Astrocyte of the hippocampus (primary cell): ENCODE data around the gene STIM2.

Experiments
- DNase-seq: peaks from one replicate; pipeline ENCODE4 v3.0.0; 2011; ENCODE audit warnings: low read depth, low spot score

STIM2 gene

DNA sequence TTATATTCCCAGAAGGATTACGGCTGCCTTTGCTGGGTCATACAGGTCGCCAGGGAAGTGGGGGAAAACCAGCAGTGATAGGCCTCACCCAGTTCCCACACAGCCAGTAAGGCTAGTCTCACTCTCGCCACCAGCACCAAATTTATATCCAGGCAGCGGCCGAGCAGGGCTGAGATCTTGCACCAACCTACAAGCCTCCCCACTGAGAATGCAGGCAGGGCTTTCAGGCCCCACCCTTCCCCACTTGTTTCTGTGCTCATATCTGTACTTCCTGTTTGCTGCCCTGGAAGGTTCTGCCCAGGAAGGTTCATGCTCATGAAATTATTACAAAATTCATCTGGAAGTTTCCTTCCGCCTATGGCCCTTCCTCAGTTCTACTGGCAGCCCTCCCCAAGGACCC is 179.7 kb downstream of the STIM2 start:
- no peak for DNase-seq

DNA sequence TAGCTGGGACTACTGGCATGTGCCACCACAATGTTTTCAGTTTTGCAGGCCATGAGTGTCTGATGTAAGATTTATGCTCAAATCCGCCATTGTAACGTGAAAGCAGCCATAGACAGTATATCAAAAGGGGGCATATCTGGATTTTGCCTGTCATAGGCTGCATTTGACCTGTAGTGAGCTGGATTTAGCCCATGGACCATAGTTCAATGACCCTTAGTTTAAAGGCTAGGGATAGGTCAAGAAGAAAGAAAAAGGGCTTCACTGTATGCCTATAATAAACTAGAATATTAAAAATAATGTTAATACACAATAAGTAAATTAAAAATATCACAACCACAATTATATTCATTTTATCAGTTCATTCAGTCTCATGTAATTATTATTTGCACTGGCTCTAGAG is 181.8 kb downstream of the STIM2 start:
- no peak for DNase-seq

DNA sequence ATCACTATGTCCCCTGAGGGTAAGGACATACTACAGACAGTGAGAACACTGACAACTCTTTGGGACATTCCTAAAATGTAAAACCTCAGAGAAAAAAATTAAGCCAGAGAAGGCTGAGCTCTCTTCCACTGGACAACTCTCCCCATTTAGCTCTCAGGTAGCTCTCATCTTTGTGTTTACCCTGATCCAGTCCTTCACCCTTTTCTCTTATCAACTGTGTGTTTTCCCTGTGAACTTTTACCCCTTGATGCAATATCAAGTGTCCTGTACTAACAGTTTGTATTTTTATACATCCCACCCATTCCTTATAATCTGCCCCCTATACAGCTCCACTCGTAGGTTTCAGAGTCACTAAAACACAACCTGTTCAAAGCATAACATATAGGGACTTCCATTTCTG is 182.6 kb downstream of the STIM2 start:
- no peak for DNase-seq

DNA sequence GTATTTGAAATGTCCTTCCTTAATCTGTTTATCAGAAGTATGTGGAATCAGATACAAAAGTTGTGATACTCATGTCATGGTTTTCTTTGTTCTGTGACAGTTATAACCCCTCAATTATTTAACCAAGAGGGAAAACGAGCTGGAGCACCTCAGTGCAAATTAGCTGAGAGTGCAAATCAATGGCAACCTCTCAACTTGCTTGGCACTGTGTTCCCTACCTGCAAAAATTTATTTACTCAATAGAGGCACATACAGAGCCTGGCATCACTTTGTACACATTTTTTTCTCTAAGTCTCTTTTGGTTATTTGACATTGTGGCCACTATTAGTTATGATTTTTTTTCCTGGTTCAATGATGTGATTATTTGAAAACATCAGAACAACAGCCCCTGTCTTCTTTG is 186.2 kb downstream of the STIM2 start:
- DNase-seq = no peak

DNA sequence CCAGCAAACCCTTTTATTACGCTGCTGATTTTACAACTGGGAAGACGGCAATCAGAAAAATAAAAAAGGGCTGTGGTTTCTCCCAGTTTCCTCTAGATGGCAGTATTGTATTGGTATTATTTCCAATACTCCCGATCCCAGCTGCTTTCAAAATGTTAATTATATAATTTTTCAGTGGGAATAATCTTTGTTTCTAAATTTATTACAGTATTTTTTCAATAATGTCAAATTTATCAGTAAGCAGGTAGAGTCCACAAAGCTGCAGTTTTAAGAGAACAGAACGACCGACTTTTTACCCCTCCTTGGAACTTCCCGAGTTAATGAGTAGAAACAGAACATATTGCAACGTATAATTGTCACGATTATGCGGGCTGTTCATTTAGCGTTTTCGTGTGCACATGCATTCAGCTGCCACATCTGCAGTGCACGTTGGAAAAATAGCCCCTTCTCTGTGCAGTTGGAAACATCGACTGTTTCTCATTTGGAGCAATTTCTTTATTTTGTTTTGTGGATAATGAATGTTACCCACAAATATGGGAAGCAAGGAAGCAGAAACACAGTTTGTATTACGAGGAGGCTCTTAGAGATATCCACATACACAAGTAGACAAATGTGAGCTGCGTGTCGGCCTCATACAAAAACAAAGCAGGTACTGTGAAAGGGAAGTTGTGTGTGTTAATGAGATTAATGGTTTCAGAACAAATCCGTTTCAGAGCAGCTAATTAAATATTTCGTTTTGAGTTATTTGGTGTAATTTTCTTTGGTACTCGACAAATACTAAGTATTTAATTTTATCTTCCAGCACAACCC is 188.0 kb downstream of the STIM2 start:
- peak; percentile 41 for DNase-seq

DNA sequence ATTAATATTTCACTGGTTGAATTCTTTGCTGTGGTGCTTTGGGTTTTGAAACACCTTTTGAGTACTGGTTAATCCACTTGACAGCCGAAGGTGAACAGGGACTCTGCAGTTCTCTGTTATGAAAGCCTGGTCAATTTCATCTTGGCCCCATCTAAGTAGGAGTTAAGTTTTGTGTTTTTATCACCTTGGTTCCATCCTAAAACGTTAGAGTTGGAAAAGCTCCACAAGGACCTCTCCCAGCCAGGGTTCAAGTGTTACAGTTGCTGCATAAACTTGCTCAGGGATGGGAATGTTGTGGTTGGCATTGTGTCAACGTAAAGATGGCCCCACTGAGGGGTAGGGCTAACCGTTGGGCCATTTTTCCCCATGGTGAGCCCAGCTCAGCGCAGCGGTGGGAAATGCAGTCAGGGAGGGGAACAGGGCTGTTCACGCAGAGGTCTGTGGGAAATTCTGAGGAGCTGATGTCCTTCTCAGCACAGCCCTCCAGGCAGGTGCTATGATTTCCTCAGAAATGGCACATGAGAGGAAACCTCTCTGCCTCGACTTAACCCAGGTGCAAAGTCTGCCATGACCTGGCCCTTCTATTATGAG is 188.7 kb downstream of the STIM2 start:
- DNase-seq = no peak

DNA sequence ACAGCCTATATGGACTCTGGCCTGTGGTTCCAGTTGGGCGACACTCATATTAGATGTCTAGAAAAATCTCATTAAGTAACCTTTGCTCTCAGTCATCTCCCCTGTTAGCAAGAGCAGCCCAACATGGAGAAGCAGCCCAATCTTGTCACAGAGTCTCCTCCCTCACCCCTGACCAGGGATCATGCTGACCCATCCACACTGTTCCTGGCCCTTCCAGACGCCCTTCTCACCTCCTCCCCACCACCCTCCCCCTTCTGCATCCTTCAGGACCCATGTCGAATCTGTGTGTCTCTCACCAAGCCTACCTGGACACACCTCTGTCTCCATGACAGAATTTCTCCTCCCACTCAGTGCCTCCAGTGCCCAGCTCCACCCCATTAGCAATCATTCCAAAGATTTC is 190.1 kb downstream of the STIM2 start:
- DNase-seq = no peak

DNA sequence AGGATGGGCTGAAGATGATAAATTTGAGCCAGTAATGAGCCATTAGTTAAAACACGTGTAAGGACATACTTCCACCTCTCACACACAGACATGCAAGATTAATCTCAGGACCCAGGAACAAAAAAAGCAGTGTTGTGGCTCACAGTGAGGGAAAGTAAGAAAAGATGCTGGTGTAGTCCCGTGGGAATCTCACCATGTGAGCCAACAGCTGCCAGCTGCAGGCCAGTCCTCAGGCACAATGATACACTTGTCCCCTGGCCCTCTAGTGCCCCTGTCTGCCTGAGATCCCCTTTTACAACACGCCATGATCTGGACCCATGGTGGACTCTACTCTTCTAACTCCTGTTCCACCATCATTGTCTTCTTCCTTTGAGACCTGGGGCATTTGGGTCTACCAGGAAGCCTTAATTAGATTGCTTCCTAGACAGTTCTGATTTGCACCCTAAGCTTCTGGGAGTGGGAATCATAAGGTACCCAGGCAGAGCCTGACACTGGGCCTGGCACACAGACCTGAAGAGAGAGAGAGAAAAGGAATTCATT is 194.7 kb downstream of the STIM2 start:
- DNase-seq = no peak

DNA sequence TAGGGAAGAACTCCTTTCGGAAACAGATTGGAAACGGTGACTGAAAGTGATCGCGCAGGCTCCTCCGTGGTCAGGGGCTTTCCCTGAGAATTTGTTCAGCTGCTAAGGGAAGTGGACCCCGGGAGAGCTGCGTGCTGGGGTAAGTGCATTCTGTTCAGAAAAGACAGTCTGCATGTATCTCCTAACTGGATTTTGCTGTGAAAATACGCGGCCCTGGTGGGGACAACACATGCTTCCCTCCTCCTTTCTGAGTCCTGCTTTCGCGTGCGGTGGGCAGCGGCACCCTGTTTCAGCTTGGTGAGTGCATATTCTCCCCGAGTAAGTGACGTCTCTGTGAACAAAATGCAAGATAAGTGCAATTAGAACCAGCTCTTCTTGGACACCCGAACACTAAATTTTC is 195.6 kb downstream of the STIM2 start:
- DNase-seq = no peak

DNA sequence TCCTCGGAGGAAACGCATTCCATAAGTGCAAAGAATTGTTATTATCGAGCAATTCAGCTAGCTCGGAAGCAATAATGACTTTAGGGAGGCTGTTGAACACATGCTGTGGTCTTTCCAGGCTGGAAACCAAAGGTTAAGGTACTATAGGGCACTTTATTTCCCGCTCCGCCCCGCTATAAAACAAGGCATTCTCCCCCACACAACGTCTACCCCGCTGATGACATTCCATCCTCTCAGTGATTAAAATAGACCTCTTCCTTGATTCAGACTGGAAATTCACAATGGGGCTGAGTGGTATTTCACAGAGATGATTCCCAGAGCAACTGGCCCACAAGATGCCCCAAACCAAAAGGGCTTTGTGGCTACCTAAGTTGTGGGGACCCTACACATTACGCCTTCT is 196.4 kb downstream of the STIM2 start:
- DNase-seq = no peak

DNA sequence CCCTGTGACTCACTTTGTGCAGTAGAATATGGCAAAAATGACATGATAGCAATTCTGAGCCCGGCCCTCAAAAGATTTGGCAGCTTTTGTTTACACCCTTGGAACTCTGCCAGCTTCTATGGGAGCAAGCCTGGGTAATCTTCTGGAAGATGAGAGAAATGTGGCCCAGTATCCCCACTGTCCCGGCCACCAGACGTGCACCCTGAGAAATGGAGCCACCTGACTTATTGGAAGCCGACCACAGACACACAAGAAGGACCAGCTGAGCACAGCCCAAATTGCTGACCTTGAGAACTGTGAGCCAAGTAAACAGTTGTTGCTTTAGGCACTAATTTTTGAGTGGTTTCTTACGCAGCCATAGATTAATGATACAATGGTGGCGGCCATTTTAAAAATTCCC is 197.0 kb downstream of the STIM2 start:
- no peak for DNase-seq

DNA sequence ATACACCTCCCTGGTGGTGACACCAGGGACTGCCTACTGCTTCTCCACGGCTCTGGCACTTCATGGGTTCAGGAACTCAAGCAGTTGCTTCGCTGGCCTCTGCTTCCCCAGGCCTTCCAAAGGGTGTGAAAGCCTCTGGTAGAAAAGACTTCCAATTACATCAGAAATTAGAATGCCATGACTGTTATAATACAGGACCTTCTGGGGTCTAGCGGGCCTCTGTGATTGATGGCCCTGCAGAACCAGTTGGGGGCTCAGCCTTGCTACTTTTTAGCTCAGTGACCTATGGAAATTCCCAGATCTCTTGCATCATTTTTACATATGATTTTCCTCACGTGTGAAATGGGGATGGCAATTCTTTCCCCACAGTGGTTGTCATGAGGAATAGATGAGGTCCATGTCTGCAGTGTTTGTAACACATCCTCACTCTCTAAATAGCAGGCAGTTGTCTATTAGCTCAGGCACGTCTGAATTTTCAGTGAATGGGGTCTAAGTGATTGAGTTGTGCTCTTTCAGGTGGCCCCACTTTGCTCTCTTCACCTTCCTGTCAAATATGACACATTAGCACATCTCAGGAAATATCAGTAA is 198.3 kb downstream of the STIM2 start:
- no peak for DNase-seq

DNA sequence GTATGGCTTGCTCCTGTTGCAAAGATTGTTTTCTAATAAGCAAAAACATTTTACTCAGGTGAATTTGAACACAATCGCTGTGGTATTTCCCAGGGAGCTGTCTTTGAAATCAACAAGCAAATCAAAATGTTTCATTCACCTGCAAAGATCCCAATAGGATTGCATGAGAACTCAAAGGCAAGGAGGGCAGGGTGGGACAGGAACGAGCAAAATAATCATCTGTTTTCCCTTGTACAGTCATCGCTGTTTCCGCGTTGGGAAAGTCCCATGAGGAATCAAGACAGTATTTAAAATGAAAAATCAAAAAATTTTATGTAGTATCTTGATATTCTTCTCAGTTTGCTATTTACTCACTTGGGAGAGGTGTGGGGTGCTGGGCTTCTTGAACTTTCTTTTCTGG is 198.8 kb downstream of the STIM2 start:
- DNase-seq = no peak

DNA sequence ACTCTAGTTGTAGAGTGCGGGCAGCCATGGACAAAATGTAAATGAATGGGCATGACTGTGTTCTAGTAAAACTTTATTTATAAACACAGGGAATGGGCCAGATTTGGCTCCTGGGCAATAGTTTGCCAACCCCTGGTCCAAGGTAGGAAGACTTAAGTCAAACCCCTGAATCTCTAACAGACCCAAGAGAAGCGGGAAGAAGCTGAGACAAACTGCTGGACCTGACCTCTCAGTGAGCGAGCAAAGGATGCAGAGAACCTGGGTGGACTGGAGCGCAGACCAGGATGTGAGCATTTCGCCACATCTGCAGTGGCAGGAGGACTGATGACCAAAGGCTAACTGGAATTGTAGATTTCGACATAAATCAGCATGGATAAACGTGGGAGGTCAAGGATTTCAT is 201.6 kb downstream of the STIM2 start:
- DNase-seq = no peak

DNA sequence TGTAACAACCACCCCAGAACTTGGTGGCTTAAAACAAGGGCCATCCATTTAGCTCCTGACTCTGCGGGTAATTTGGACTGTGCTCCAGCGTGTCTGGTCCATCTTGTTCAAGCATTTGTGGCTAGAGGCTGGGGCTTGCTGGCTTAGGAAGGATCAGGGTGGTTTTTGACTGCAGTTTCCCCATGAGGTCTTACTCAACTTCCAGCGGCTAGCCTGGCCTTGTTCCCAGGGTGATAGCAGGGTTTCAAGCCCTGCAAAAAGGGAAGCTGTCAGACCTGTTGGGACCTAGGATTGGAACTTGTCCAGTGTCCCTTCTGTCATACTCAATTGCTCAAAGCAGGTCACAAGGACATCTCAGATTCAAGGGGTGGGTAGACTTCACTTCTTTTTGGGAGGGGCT is 205.9 kb downstream of the STIM2 start:
- DNase-seq = no peak

DNA sequence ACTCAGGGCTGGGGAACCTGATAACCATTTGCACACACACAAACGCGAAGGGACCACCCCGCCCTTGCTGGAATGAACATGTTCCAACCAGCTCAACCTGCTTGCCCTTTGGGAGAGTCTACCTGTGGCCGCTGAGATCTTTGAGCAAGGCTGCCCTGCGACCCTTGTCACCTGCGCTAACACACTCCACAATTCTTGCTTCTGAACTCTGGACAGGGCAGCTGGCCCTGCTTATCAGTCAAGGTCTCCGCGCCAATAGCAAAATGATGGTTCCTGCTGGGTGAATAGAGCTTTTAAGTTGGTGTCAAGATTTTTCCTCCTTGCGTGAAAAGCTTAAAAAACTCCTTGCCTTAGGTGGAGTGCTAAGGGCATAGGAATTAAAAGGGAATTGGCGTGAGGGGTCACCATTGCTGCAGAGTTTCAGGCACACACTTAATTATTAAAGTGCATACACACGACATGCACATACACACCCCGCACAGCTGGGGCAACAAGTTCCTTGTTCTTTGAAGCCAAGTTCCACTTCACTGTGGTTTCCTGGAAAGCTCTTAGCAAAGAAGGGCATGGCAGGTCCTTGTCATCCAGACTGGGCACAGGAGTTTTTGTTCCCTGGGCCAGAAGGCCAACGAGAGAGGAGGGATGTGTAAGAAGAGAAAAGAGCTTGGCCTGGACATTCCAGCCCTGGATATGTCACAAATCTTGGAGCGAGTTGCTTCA is 207.7 kb downstream of the STIM2 start:
- DNase-seq = no peak
